ENCODE data around the gene BCL6B. TPM values are rescaled to one million over a fixed set of nuclear protein-coding genes. Genes with fewer than 3 reads are reported as not detected.

BCL6B gene
- total and polyA plus RNA-seq, 10 of the 15 experiments (the other 5 are each of a cell fraction or from before 2014, with no cell fraction given) = 0.06 to 0.85 (median 0.11) TPM; not detected in 1

- FAIRE-seq = no peak
- H3K4me2 ChIP-seq (ENCODE audit: control insufficient read depth, insufficient read depth) = no peak overlapping the region
- POLR2A ChIA-PET = no interaction called here
- TF ChIP-seq CBFB (IDR thresholded peaks at IDR 0.05; ENCODE audit: low read depth) = no peak
- TF ChIP-seq, protein P1, sequence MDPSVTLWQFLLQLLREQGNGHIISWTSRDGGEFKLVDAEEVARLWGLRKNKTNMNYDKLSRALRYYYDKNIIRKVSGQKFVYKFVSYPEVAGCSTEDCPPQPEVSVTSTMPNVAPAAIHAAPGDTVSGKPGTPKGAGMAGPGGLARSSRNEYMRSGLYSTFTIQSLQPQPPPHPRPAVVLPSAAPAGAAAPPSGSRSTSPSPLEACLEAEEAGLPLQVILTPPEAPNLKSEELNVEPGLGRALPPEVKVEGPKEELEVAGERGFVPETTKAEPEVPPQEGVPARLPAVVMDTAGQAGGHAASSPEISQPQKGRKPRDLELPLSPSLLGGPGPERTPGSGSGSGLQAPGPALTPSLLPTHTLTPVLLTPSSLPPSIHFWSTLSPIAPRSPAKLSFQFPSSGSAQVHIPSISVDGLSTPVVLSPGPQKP (IDR thresholded peaks at IDR 0.05; ENCODE audit: low read depth, low read length) = no peak
- no peak for TF ChIP-seq SREBF1 (IDR thresholded peaks at IDR 0.05; ENCODE audit: low read length)
- TF ChIP-seq, protein P2, sequence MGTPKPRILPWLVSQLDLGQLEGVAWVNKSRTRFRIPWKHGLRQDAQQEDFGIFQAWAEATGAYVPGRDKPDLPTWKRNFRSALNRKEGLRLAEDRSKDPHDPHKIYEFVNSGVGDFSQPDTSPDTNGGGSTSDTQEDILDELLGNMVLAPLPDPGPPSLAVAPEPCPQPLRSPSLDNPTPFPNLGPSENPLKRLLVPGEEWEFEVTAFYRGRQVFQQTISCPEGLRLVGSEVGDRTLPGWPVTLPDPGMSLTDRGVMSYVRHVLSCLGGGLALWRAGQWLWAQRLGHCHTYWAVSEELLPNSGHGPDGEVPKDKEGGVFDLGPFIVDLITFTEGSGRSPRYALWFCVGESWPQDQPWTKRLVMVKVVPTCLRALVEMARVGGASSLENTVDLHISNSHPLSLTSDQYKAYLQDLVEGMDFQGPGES (IDR thresholded peaks at IDR 0.05) = no peak
- no peak for TF ChIP-seq SPI1 (IDR thresholded peaks at IDR 0.05; ENCODE audit: borderline replicate concordance, insufficient read depth, low read depth, low read length)
- TF ChIP-seq JUND (IDR thresholded peaks at IDR 0.05; ENCODE audit: low read depth, low read length) = no peak
- TF ChIP-seq, protein P3, sequence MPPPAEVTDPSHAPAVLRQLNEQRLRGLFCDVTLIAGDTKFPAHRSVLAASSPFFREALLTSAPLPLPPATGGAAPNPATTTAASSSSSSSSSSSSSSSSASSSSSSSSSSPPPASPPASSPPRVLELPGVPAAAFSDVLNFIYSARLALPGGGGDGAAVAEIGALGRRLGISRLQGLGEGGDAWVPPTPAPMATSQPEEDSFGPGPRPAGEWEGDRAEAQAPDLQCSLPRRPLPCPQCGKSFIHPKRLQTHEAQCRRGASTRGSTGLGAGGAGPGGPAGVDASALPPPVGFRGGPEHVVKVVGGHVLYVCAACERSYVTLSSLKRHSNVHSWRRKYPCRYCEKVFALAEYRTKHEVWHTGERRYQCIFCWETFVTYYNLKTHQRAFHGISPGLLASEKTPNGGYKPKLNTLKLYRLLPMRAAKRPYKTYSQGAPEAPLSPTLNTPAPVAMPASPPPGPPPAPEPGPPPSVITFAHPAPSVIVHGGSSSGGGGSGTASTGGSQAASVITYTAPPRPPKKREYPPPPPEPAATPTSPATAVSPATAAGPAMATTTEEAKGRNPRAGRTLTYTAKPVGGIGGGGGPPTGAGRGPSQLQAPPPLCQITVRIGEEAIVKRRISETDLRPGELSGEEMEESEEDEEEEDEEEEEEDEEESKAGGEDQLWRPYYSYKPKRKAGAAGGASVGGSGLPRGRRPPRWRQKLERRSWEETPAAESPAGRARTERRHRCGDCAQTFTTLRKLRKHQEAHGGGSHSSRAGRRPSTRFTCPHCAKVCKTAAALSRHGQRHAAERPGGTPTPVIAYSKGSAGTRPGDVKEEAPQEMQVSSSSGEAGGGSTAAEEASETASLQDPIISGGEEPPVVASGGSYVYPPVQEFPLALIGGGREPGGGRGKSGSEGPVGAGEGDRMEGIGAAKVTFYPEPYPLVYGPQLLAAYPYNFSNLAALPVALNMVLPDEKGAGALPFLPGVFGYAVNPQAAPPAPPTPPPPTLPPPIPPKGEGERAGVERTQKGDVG (CRISPR knock-in tag; IDR thresholded peaks at IDR 0.05) = no peak
- no peak for TF ChIP-seq CEBPB (IDR thresholded peaks at IDR 0.05; ENCODE audit: borderline replicate concordance in 1 of 2, low read depth in 2 of 2, low read length in 2 of 2)
- no peak for TF ChIP-seq RCOR1 (conservative IDR thresholded peaks at IDR 0.05; ENCODE audit: low read depth, low read length)
- no peak for TF ChIP-seq RAD21 (IDR thresholded peaks at IDR 0.05; ENCODE audit: insufficient read depth, low read depth, low read length)
- no peak for TF ChIP-seq HCFC1 (IDR thresholded peaks at IDR 0.05; ENCODE audit: low read length)
- no peak for TF ChIP-seq CREM (IDR thresholded peaks at IDR 0.05; ENCODE audit: low read depth)
- no peak for TF ChIP-seq PKNOX1 (IDR thresholded peaks at IDR 0.05)
- TF ChIP-seq NFYB (IDR thresholded peaks at IDR 0.05; ENCODE audit: insufficient read depth, low read depth, low read length) = no peak
- no peak for TF ChIP-seq CBX3 (IDR thresholded peaks at IDR 0.05; ENCODE audit: borderline replicate concordance, low read depth)
- TF ChIP-seq HSF1 (IDR thresholded peaks at IDR 0.05; ENCODE audit: low read depth, low read length) = no peak
- TF ChIP-seq NR2F1 (conservative IDR thresholded peaks at IDR 0.05) = no peak
These were observed 28.1 kb upstream of the BCL6B start for GRCh38 chr17:6994666-6995256.

More at GRCh38 chr17:6994666-6995256, 28.1 kb upstream of the BCL6B start:
- Histone ChIP-seq H3K9me3 (replicated peaks; ENCODE audit: control insufficient read depth, insufficient read depth, low read length) (no peaks in the 10 kb centered on the region), H3K36me3 (ENCODE audit: control insufficient read depth in 2 of 2, insufficient read depth in 2 of 2, low read length in 1 of 2) (peaks cover 0 to 9% of the 10 kb centered on the region in 2 experiments; a peak in 2 of 4 replicates), H3K9ac (ENCODE audit: control insufficient read depth, insufficient read depth, low read length) (no peak overlapping the region), H3K79me2 (ENCODE audit: control insufficient read depth, insufficient read depth, low read length) (no peaks in the 10 kb centered on the region), H3K27ac (ENCODE audit: control insufficient read depth, insufficient read depth) (no peak overlapping the region), H3K4me3 (no peak overlapping the region), H4K20me1 (ENCODE audit: control insufficient read depth, insufficient read depth) (no peaks in the 10 kb centered on the region), H2AFZ (ENCODE audit: control insufficient read depth, low read depth, low read length) (no peak overlapping the region), H3K4me1 (ENCODE audit: control insufficient read depth, insufficient read depth, low read length) (no peaks in the 10 kb centered on the region), H3K27me3 (replicated peaks in 1 of 2; ENCODE audit: control insufficient read depth in 2 of 2, insufficient read depth in 2 of 2, low read length in 1 of 2) (no peaks in the 10 kb centered on the region)
- ChIA-PET RAD21 (ENCODE audit: unreplicated experiment) (no interaction called here), SMC1A (ENCODE audit: uncharacterized antibody, unreplicated experiment) (no interaction called here), CTCF (interaction anchor here (2.3 kb wide), 1 partner anchor 10 kb away, joined by 9 read pairs; no protein-coding TSS in a partner anchor)
- 96% methylated on average over 9 of the region's 9 CpGs for WGBS (ENCODE audit: insufficient coverage, insufficient replicate concordance, low lambda C conversion rate, missing lambda C conversion rate)
- DNase-seq (ENCODE audit: low read depth, low spot score) = no peak
- in situ Hi-C loops (cut with MboI) = no loop called here
- intact Hi-C loops (cut with micrococcal nuclease; ENCODE audit: unreplicated experiment) = no loop called here
- no peak for ATAC-seq
- TSS peak; percentile 27 for BruUV-seq (replicated peaks)

Measured in GM12878 (cell line).